ENCODE measurements around the gene PTPRCAP.
A peak's percentile ranks its signal among the peaks of the same experiment; 100 is the strongest.
"Not testable (repeated sequence)": the region's sequence is repeated elsewhere in the genome, so short reads cannot be mapped to it uniquely, and the experiment has no call there.

Gene PTPRCAP

DNA sequence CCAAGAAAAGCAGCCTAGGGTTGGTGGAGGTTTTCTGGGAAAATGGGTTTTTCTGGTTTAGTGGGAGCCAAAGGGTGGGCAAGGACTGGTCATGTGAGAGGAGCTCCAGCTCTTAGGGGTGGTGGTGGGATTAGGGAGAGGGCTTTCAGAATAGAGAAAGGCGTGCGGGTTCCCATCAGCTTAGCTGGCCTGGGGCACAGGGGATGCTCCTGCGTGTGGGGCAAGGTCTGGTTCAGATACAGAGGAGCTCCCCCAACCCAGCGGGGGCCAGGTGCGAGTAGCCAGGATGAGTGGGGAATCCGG, 30.9 kb upstream of the PTPRCAP start:
- in situ Hi-C loops (cut with HindIII; ENCODE audit: low sequenced_read_pairs), result no loop called here
- H3K4me3 ChIP-seq (ENCODE audit: low read depth, low read length), result peak overlapping the region; percentile 82
- DNase-seq (ENCODE audit: low read depth), result no peak
- TF ChIP-seq, protein P1, sequence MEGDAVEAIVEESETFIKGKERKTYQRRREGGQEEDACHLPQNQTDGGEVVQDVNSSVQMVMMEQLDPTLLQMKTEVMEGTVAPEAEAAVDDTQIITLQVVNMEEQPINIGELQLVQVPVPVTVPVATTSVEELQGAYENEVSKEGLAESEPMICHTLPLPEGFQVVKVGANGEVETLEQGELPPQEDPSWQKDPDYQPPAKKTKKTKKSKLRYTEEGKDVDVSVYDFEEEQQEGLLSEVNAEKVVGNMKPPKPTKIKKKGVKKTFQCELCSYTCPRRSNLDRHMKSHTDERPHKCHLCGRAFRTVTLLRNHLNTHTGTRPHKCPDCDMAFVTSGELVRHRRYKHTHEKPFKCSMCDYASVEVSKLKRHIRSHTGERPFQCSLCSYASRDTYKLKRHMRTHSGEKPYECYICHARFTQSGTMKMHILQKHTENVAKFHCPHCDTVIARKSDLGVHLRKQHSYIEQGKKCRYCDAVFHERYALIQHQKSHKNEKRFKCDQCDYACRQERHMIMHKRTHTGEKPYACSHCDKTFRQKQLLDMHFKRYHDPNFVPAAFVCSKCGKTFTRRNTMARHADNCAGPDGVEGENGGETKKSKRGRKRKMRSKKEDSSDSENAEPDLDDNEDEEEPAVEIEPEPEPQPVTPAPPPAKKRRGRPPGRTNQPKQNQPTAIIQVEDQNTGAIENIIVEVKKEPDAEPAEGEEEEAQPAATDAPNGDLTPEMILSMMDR (IDR thresholded peaks at IDR 0.05; ENCODE audit: low read depth, low read length, missing control alignments), result no peak

GRCh38 chr11:67468056-67468455, 30.6 kb upstream of the PTPRCAP start:
- H3K4me3 ChIP-seq (ENCODE audit: low read depth, low read length), result peak overlapping the region; percentile 82
- in situ Hi-C loops (cut with HindIII; ENCODE audit: low sequenced_read_pairs), result no loop called here
- peak; percentile 28 for DNase-seq (ENCODE audit: low read depth)
- TF ChIP-seq, protein P1 (IDR thresholded peaks at IDR 0.05; ENCODE audit: low read depth, low read length, missing control alignments), result no peak

DNA sequence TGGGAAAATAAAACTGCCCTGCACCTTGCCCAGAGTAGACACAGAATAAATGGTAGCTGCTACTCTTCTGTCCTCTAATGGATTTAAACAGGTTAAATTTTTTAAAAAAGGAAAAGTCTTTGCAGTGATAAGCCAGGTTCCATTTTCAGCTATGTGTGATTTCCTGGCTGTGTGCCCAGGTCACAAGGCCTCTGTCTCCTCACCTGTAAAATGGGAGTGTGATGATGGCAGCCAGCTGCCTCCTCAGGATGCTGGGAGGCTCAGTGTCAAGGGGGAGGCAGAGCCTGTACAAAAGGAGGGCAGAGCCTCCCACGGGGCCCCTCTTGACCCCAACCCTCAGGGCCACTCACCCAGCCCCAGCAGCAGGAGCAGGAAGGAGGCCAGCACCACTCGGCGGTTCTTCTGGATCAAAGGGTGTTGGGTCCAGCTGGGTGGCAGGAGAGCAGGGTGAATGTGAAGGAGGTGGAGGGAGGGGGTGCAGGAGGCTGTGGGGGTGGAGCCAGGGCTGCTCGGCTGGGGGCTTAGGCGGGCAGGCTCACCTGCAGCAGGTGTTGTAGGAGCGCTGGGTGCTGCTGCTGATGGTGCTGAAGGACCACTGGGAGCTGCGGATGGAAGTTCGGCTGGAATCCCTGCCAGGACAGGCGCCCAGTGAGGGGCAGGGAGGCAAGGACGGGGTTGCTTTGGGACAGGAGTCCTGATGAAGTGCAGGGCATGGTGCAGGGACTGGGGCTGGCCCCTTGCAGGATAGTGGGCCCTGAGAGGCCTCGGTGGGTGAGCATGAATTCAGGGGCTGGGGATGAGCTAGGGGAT, 29.7 kb upstream of the PTPRCAP start:
- no peak overlapping the region for H3K4me3 ChIP-seq (ENCODE audit: low read depth, low read length)
- in situ Hi-C loops (cut with HindIII; ENCODE audit: low sequenced_read_pairs), result no loop called here
- TF ChIP-seq, protein P1 (IDR thresholded peaks at IDR 0.05; ENCODE audit: low read depth, low read length, missing control alignments), result no peak
- DNase-seq (ENCODE audit: low read depth), result no peak

- no peak for DNase-seq (ENCODE audit: low read depth)
- in situ Hi-C loops (cut with HindIII; ENCODE audit: low sequenced_read_pairs), result no loop called here
- TF ChIP-seq, protein P1 (IDR thresholded peaks at IDR 0.05; ENCODE audit: low read depth, low read length, missing control alignments), result no peak
- no peak overlapping the region for H3K4me3 ChIP-seq (ENCODE audit: low read depth, low read length)
Measured at GRCh38 chr11:67466367-67466766, 28.9 kb upstream of the PTPRCAP start.

DNA sequence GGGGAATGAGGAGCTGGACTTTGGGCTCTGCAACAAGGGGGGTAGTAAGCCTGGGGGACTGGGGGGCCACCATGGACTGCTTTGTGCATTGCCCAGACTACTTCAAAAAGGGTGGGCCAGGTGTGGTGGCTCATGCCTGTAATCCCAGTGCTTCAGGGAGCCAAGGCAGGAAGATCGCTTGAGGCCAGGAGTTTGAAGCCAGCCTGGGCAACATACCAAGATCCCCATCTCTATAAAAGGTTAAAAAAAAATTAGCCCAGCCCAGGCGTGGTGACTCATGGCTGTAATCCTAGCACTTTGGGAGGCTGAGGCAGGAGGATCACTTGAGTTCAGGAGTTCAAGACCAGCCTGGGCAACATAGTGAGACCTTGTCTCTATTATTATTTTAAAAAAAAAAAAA, 28.0 kb upstream of the PTPRCAP start:
- in situ Hi-C loops (cut with HindIII; ENCODE audit: low sequenced_read_pairs); DNase-seq (ENCODE audit: low read depth); H3K4me3 ChIP-seq (ENCODE audit: low read depth, low read length): not testable (repeated sequence)

- no peak for DNase-seq (ENCODE audit: low read depth)
- TF ChIP-seq, protein P1 (IDR thresholded peaks at IDR 0.05; ENCODE audit: low read depth, low read length, missing control alignments), result no peak
- in situ Hi-C loops (cut with HindIII; ENCODE audit: low sequenced_read_pairs), result no loop called here
- H3K4me3 ChIP-seq (ENCODE audit: low read depth, low read length), result peak overlapping the region; percentile 54
Measured at GRCh38 chr11:67465189-67465510, 27.7 kb upstream of the PTPRCAP start.

GRCh38 chr11:67464411-67465188, 27.1 kb upstream of the PTPRCAP start:
- H3K4me3 ChIP-seq (ENCODE audit: low read depth, low read length), result peak overlapping the region; percentile 54
- in situ Hi-C loops (cut with HindIII; ENCODE audit: low sequenced_read_pairs), result no loop called here
- TF ChIP-seq, protein P1 (IDR thresholded peaks at IDR 0.05; ENCODE audit: low read depth, low read length, missing control alignments), result no peak

More at GRCh38 chr11:67464411-67465188, 27.1 kb upstream of the PTPRCAP start:
- no peak for DNase-seq (ENCODE audit: low read depth)
